Placental pericyte (primary cell): ENCODE data around the gene ZNF362. TPM values are rescaled to one million over a fixed set of nuclear protein-coding genes. Genes with fewer than 3 reads are reported as not detected.

ENCODE experiments used
- small RNA-seq: library from RNA; depleted of rRNA; stranded (forward); fragments of <200 nt; gene quantifications from one replicate; pipeline ENCODE3, GENCODE V24; 2012; ENCODE audit warnings: low replicate concordance
- total RNA-seq: library from RNA; depleted of rRNA; stranded (reverse); fragments of >200 nt; gene quantifications from 2 replicates; pipeline ENCODE4 v1.2.3, GENCODE V29; 2012

Gene ZNF362, protein sequence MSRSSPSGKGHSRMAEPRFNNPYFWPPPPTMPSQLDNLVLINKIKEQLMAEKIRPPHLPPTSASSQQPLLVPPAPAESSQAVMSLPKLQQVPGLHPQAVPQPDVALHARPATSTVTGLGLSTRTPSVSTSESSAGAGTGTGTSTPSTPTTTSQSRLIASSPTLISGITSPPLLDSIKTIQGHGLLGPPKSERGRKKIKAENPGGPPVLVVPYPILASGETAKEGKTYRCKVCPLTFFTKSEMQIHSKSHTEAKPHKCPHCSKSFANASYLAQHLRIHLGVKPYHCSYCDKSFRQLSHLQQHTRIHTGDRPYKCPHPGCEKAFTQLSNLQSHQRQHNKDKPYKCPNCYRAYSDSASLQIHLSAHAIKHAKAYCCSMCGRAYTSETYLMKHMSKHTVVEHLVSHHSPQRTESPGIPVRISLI
- total RNA-seq = 11.6 and 13.5 TPM in 2 replicates

DNA sequence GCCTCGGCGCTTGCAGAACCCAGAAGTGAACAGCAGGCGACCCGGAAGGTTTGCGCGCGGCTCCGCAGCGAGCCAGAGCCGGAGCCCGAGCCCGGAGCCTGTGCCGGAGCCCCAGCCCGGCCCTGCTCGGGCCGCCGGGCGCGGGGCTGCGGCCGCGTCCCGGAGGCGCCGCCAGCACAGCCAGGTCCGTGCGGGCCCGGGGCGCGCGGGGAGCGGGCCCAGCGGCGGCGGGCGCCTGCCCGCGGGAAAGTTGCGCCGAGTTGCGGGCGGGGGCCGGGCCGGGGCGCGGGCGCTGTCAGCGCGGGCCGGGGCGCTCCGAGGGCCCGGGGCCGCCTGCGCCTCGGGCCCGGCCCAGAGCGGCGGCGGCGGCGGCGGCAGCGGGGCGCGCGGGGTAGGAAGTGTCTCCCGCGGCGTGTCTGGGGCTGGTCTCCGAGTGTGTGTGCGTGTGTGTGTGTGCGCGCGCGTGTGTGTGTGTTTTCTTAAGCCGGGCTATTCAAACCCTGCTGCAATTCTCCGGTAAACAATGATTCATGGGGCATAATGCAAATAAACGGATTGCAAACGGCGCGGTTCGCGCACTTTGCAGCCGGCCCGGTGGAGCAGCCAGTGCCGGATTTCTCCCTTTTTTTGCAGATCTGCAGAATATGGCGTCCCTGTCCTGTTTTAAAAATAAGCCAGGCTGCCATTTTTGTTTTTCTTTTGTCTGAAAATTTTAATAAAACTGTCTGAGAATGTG, at the start of gene ZNF362:
Gene ZNF362, plus strand, starts transcription at position 22 of the 736 bp plus-strand sequence. CDS start 14,083 bp downstream, outside the sequence.

DNA sequence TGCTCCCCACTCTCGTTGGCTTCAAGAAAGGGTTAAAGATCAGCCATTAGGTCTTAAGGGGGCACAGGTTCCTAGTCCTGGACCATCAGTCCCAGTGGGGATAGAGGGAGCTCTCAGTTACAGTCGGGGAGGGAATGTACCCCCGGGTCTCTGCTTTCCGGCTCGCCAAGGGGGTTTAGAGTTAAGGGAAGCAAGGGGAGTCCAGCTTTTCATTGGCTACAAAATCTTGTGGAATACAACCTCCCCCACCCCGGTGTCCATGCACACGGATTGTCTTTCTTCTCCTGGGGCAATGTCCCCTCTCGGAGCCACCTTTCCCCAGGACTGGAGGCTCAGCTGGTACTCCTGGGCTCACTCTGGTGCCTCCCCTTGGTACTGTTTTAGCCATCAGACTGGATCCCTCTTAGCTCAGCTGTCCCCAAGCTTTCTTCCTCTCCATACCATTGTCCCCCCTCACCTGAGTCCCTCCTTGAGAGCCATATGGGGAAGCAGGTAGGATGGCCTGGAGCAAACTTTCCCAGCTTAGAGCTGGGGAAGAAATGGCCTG, 64.4 kb downstream of the ZNF362 start, which contains the start of gene A3GALT2:
Gene A3GALT2, minus strand, starts transcription at position 480 of the 547 bp plus-strand sequence. Its CDS starts 0 bp downstream, at position 480.

Small RNAs within 50 kb of the gene (small RNA-seq; reads per million reads assigned to genes)
- not detected for gene RN7SKP16

Other genes with a start within 250 kb of the ZNF362 start
- 143 and 235 TPM in 2 replicates for gene AK2, start 219.6 kb upstream of the ZNF362 start, total RNA-seq
- gene AZIN2, start 175.3 kb upstream of the ZNF362 start, total RNA-seq = 6.2 and 13.3 TPM in 2 replicates
- gene TRIM62, start 74.4 kb upstream of the ZNF362 start, total RNA-seq = 5.0 and 6.3 TPM in 2 replicates
- 0.29 TPM in 1 of 2 replicates, not detected in the other for gene A3GALT2, start 64.6 kb downstream of the ZNF362 start, total RNA-seq
- gene PHC2, start 174.6 kb downstream of the ZNF362 start, total RNA-seq = 119 and 201 TPM in 2 replicates
- gene ZSCAN20, start 216.2 kb downstream of the ZNF362 start, total RNA-seq = 7.9 and 9.6 TPM in 2 replicates